ENCODE measurements around the gene NLE1. TPM values are rescaled to one million over a fixed set of nuclear protein-coding genes. Genes with fewer than 3 reads are reported as not detected.
A peak's percentile ranks its signal among the peaks of the same experiment; 100 is the strongest.

NLE1 gene
- polyA plus RNA-seq, 2 of the 4 experiments (the other 2 are of a cell fraction), result 19.3 to 29.7 TPM

DNA sequence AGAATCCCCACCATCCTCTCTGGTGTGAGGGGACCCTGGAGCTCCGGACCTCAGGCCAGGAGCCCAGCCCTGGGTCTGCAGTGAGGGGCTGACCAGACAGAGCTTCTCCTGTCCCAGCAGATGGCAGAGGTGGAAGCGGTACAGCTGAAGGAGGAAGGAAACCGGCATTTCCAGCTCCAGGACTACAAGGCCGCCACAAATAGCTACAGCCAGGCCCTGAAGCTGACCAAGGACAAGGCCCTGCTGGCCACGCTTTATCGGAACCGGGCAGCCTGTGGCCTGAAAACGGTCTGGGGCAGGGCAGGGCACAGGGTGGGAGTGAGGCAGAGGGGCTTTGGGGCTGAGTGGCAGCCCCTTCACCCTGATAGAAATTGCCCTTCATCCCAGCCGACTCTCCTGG is 6.0 kb upstream of the NLE1 start:
- CTCF ChIA-PET, result interaction anchor here (1.0 to 3.6 kb wide), 5 partner anchors 15 to 392 kb away, joined by 3 to 17 read pairs (median 11); partner anchors contain the start of gene RAD51D
- H3K9me3 ChIP-seq, result no peaks in the 10 kb centered on the region

GRCh38 chr17:35147375-35147905 is 5.3 kb upstream of the NLE1 start, which contains the start of gene UNC45B:
Gene UNC45B, plus strand, starts transcription at chr17:35147817. Its CDS starts 447 bp downstream, at chr17:35148264.
- Histone ChIP-seq H3K4me3 (no peak within 1 kb of the TSS), H3K9me3 (no peaks in the 10 kb centered on the region), H3K4me1 (no peaks in the 10 kb centered on the region), H3K4me2 (no peak within 1 kb of the TSS), H3K27ac (no peak within 1 kb of the TSS)
- POLR2A ChIA-PET, result interaction anchor here (1.2 to 1.5 kb wide), 2 partner anchors 15 to 166 kb away, joined by 3 read pairs; no protein-coding TSS in a partner anchor
- FAIRE-seq, result no peak
- TF ChIP-seq ZSCAN20 (CRISPR knock-in tag; IDR thresholded peaks at IDR 0.05) (no peak), NR3C1 (IDR thresholded peaks at IDR 0.05) (no peak), HOXB13 (CRISPR knock-in tag; IDR thresholded peaks at IDR 0.05; ENCODE audit: low read depth) (no peak), RFX5 (IDR thresholded peaks at IDR 0.05) (no peak)
- 78% methylated on average over 4 of the region's 4 CpGs for WGBS (ENCODE audit: missing lambda C conversion rate)
- no peak for ATAC-seq
- no peak for DNase-seq (ENCODE audit: low read depth in 1 of 2, low spot score in 1 of 2)
- CTCF ChIA-PET, result interaction anchor here (0.7 to 3.6 kb wide), 7 partner anchors 13 to 392 kb away, joined by 3 to 17 read pairs (median 4); partner anchors contain the start of gene RAD51D

More for the DNA sequence above, 6.0 kb upstream of the NLE1 start:
- no peak for DNase-seq (ENCODE audit: low read depth in 1 of 2, low spot score in 1 of 2)
- WGBS (ENCODE audit: missing lambda C conversion rate), result 68% methylated on average over 9 of the region's 9 CpGs
- no peak overlapping the region for H3K4me2 ChIP-seq
- no peaks in the 10 kb centered on the region for H3K4me1 ChIP-seq
- no peak overlapping the region for H3K4me3 ChIP-seq
- no peak for FAIRE-seq
- POLR2A ChIA-PET, result interaction anchor here (1.2 to 1.5 kb wide), 3 partner anchors 14 to 420 kb away, joined by 3 to 4 read pairs (median 3); no protein-coding TSS in a partner anchor
- ATAC-seq, result peak in 1 of 2 experiments; percentile 22; a peak in 2 of 6 replicates
- H3K27ac ChIP-seq, result no peak overlapping the region
- TF ChIP-seq ESRRA (IDR thresholded peaks at IDR 0.05; ENCODE audit: borderline replicate concordance, low read length) (no peak), ELK1 (IDR thresholded peaks at IDR 0.05; ENCODE audit: low read depth, low read length) (no peak), JUN (IDR thresholded peaks at IDR 0.05) (no peak), POLR2A (IDR thresholded peaks at IDR 0.05; ENCODE audit: low read length) (no peak), TP53 (CRISPR knock-in tag; IDR thresholded peaks at IDR 0.05) (no peak), RAD21 (conservative IDR thresholded peaks at IDR 0.05 in 1 of 2, IDR thresholded peaks at IDR 0.05 in 1 of 2) (no peak), RFX5 (IDR thresholded peaks at IDR 0.05) (no peak), HES2 (IDR thresholded peaks at IDR 0.05) (no peak), RARB (CRISPR knock-in tag; IDR thresholded peaks at IDR 0.05) (no peak), RCOR1 (IDR thresholded peaks at IDR 0.05; ENCODE audit: low read depth, low read length) (no peak), KDM5A (IDR thresholded peaks at IDR 0.05) (no peak), PHF8 (IDR thresholded peaks at IDR 0.05; ENCODE audit: borderline replicate concordance, low read depth) (no peak), FOSL2 (IDR thresholded peaks at IDR 0.05) (no peak), FOSL2 (CRISPR knock-in tag; IDR thresholded peaks at IDR 0.05) (no peak), GATA3 (IDR thresholded peaks at IDR 0.05; ENCODE audit: borderline replicate concordance) (no peak), BHLHE40 (IDR thresholded peaks at IDR 0.05; ENCODE audit: low read depth, low read length) (no peak)
- TF ChIP-seq, protein P1, sequence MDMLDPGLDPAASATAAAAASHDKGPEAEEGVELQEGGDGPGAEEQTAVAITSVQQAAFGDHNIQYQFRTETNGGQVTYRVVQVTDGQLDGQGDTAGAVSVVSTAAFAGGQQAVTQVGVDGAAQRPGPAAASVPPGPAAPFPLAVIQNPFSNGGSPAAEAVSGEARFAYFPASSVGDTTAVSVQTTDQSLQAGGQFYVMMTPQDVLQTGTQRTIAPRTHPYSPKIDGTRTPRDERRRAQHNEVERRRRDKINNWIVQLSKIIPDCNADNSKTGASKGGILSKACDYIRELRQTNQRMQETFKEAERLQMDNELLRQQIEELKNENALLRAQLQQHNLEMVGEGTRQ (IDR thresholded peaks at IDR 0.05), result no peak
- TF ChIP-seq, protein P2, sequence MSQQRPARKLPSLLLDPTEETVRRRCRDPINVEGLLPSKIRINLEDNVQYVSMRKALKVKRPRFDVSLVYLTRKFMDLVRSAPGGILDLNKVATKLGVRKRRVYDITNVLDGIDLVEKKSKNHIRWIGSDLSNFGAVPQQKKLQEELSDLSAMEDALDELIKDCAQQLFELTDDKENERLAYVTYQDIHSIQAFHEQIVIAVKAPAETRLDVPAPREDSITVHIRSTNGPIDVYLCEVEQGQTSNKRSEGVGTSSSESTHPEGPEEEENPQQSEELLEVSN (IDR thresholded peaks at IDR 0.05; ENCODE audit: borderline replicate concordance, low read depth), result no peak
- TF ChIP-seq, protein P3, sequence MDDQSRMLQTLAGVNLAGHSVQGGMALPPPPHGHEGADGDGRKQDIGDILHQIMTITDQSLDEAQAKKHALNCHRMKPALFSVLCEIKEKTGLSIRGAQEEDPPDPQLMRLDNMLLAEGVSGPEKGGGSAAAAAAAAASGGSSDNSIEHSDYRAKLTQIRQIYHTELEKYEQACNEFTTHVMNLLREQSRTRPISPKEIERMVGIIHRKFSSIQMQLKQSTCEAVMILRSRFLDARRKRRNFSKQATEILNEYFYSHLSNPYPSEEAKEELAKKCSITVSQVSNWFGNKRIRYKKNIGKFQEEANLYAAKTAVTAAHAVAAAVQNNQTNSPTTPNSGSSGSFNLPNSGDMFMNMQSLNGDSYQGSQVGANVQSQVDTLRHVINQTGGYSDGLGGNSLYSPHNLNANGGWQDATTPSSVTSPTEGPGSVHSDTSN (IDR thresholded peaks at IDR 0.05), result no peak
- TF ChIP-seq, protein P4, sequence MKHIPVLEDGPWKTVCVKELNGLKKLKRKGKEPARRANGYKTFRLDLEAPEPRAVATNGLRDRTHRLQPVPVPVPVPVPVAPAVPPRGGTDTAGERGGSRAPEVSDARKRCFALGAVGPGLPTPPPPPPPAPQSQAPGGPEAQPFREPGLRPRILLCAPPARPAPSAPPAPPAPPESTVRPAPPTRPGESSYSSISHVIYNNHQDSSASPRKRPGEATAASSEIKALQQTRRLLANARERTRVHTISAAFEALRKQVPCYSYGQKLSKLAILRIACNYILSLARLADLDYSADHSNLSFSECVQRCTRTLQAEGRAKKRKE (CRISPR knock-in tag; IDR thresholded peaks at IDR 0.05; ENCODE audit: low read depth), result no peak
